WERI-Rb-1 (cell line): ENCODE data around the gene UBE2R2.
"Not testable (repeated sequence)": the region's sequence is repeated elsewhere in the genome, so short reads cannot be mapped to it uniquely, and the experiment has no call there.

Source experiments
- DNase-seq: peaks from one replicate; pipeline ENCODE4 v3.0.0-alpha.2; 2020
- H3K27ac ChIP-seq: fragments of 250-450 bp; sonication (Bioruptor Pico); 2 replicates; pipeline ENCODE4 v1.5.1; 2020; ENCODE audit warnings: mild to moderate bottlenecking, moderate library complexity
- H3K27me3 ChIP-seq: fragments of 250-450 bp; sonication (Bioruptor Pico); 2 replicates; pipeline ENCODE4 v1.5.1; 2021; ENCODE audit warnings: mild to moderate bottlenecking, low read depth, moderate library complexity; ENCODE audit not compliant: insufficient read depth, severe bottlenecking
- H3K36me3 ChIP-seq: fragments of 250-450 bp; sonication (Bioruptor Pico); 2 replicates; pipeline ENCODE4 v1.5.1; 2020; ENCODE audit warnings: mild to moderate bottlenecking, moderate library complexity
- H3K4me3 ChIP-seq: 2 replicates; pipeline ENCODE4 v1.5.1; 2011; ENCODE audit warnings: low read depth, mild to moderate bottlenecking, control low read depth, low read length
- H3K9me3 ChIP-seq: fragments of 250-450 bp; sonication (Bioruptor Pico); 2 replicates; pipeline ENCODE4 v1.5.1; 2021; ENCODE audit warnings: mild to moderate bottlenecking, moderate library complexity; ENCODE audit not compliant: severe bottlenecking
- TF ChIP-seq, protein P1 (sequence below): IDR thresholded peaks from 2 replicates; pipeline ENCODE4 v1.5.1; 2011; ENCODE audit warnings: low read depth, mild to moderate bottlenecking, control low read depth, inconsistent platforms, low read length

Gene UBE2R2

DNA sequence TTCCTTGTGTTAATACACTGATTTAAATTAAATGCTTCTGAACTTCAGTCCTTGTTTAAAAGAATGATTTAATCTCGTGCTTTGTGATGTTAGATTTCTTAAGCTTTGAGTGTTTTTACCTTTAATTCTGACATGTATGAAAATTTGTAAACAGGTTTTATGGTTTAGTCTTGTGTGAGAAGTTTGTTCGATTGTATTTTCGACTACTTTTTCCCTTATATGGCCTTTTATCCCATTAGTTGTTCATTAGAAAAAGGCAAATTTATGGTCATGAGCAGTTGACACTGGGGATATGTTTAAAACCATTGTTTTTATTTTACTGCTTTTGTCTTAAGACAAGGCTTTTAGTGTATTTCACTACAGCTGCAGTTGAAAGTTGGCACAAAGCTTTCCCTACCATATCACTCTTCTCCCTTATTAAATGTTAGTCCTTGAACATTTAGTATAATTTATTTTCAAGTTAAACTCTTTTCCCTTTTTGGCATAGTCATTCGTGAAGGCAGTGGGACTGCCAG is 3.3 kb downstream of the UBE2R2 start:
- H3K36me3 ChIP-seq: peaks cover 12% of the 10 kb centered on the region
- no peaks in the 10 kb centered on the region for H3K9me3 ChIP-seq
- no peak overlapping the region for H3K4me3 ChIP-seq
- DNase-seq: no peak
- no peak overlapping the region for H3K27ac ChIP-seq
- H3K27me3 ChIP-seq: no peaks in the 10 kb centered on the region
- TF ChIP-seq, protein P1, sequence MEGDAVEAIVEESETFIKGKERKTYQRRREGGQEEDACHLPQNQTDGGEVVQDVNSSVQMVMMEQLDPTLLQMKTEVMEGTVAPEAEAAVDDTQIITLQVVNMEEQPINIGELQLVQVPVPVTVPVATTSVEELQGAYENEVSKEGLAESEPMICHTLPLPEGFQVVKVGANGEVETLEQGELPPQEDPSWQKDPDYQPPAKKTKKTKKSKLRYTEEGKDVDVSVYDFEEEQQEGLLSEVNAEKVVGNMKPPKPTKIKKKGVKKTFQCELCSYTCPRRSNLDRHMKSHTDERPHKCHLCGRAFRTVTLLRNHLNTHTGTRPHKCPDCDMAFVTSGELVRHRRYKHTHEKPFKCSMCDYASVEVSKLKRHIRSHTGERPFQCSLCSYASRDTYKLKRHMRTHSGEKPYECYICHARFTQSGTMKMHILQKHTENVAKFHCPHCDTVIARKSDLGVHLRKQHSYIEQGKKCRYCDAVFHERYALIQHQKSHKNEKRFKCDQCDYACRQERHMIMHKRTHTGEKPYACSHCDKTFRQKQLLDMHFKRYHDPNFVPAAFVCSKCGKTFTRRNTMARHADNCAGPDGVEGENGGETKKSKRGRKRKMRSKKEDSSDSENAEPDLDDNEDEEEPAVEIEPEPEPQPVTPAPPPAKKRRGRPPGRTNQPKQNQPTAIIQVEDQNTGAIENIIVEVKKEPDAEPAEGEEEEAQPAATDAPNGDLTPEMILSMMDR: no peak

DNA sequence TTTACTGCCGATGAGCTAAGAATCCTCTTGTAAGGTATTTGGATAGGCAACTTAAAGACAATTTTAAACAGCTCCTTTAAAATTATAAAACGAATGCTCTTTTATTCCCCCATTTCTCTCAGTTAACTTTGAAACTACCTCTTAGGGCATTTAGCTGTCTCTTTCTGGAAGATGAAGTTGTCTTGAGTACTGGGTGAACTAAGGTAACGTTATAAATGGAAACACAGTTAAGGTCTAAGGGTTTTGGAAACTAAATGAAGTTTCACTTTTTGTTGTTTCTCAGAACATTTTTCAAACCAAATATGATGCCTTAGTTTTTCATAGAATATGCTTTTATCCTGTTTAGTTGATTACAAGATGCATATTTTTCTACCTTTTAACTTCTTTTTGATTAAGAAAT is 6.8 kb downstream of the UBE2R2 start:
- TF ChIP-seq, protein P1: no peak
- H3K4me3 ChIP-seq: no peak overlapping the region
- no peak overlapping the region for H3K27ac ChIP-seq
- no peaks in the 10 kb centered on the region for H3K9me3 ChIP-seq
- no peaks in the 10 kb centered on the region for H3K27me3 ChIP-seq
- H3K36me3 ChIP-seq: peaks cover 26% of the 10 kb centered on the region
- no peak for DNase-seq

DNA sequence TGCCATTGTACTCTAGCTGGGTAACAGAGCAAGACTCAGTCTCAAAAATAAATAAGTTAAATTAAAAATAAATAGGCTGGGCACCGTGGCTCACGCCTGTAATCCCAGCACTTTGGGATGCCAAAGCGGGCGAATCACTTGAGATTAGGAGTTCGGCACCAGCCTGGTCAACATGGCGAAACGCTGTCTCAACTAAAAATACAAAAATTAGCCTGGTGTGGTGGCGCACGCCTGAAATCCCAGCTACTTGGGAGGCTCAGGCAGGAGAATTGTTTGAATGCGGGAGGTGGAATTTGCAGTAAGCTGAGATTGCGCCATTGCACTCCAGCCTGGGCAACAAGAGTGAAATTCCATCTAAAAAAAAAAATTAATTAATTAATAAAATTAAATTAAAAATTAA is 10.3 kb downstream of the UBE2R2 start:
- peaks cover 24% of the 10 kb centered on the region for H3K36me3 ChIP-seq
- not testable (repeated sequence) for H3K9me3 ChIP-seq, H3K4me3 ChIP-seq, DNase-seq, H3K27me3 ChIP-seq, H3K27ac ChIP-seq

DNA sequence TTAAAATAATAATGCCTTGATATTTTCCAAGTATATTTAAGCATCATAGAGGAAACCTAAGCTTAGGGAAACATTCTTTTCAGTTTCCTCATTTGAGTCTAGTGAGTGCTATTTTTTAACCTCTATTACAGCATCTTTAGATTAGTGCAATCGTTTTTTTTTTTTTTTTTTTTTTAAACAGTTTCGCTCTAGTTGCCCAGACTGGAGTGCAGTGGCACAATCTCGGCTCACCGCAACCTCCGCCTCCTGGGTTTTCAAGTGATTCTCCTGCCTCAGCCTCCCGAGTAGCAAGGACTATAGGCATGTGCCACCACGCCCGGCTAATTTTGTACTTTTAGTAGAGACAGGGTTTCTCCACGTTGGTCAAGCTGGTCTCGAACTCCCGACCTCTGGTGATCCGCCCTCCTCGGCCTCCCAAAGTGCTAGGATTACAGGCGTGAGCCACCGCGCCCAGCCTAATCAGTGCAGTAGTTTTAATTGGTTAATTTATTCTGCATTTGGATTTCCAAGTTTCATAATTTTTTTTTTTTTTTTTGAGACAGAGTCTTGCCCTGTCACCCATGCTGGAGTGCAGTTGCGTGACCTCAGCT is 12.8 kb downstream of the UBE2R2 start:
- not testable (repeated sequence) for DNase-seq, H3K4me3 ChIP-seq, H3K9me3 ChIP-seq, H3K27ac ChIP-seq, H3K27me3 ChIP-seq
- H3K36me3 ChIP-seq: peaks cover 18% of the 10 kb centered on the region

DNA sequence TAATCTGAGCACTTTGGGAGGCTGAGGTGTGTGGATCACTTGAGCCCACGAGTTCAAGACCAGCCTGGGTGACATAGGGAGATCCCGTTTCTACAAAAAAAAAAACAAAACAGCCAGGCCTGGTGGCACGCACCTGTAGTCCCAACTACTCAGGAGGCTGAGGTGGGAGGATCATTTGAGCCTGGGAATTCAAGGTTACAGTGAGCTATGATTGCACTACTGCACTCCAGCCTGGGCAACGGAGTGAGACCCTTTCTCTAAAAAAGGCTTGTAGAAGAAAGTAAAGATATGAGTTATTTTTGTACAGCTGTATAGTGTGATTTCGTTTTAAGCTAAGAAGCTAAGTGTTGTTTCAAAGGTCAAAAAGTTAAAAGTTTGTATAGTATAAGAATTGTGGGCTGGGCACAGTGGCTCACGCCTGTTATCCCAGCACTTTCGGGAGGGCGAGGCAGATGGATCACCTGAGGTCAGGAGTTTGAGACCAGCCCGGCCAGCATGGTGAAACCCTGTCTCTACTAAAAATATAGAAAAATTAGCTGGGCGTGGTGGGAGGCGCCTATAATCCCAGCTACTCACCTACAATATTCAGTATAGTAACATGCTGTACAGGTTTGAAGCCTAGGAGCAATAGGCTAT is 18.8 kb downstream of the UBE2R2 start:
- Histone ChIP-seq H3K9me3 (no peaks in the 10 kb centered on the region), H3K4me3 (no peak overlapping the region), H3K27ac (no peak overlapping the region), H3K27me3 (no peaks in the 10 kb centered on the region), H3K36me3 (peaks cover 3% of the 10 kb centered on the region; the same call in 1 of the 2 replicates)
- no peak for DNase-seq
- TF ChIP-seq, protein P1: no peak

DNA sequence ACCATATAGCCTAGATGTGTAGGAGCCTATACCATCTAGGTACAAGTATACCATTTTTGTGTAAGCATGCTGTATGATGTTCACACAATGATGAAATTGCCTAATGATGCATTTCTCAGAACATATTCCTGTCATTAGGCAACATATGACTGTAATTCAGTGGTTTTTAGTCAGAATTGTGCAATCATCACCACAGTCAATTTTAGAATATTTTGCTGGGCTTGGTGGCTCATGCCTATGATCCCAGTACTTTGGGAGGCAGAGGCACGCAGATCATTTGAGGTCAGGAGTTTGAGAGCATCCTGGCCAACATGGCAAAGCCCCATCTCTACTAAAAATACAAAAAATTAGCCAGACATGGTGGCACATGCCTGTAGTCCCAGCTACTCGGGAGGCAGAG is 19.3 kb downstream of the UBE2R2 start:
- not testable (repeated sequence) for DNase-seq, H3K27me3 ChIP-seq, H3K9me3 ChIP-seq, H3K4me3 ChIP-seq, H3K36me3 ChIP-seq, H3K27ac ChIP-seq

DNA sequence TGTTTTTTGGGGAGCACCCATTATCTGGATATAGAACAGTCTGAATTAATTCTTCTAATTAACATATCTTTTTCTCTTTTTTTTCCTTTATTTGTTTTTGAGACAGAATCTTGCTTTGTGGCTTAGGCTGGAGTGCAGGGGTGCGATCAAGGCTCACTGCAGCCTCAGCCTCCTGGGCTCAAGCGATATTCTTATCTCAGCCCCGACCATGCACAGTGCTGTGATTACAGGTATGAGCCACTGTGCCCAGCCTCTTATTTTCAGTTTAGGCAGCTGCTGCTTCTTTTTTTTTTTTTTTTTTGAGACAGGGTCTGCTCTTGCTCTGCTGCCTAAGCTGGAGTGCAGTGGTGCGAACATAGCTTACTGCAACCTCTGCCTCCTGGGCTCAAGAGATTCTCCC is 20.2 kb downstream of the UBE2R2 start:
- no peak overlapping the region for H3K27ac ChIP-seq
- DNase-seq: no peak

More for the DNA sequence above, 20.2 kb downstream of the UBE2R2 start:
- Histone ChIP-seq H3K9me3 (no peaks in the 10 kb centered on the region), H3K36me3 (peaks cover 3% of the 10 kb centered on the region; the same call in 1 of the 2 replicates), H3K4me3 (no peak overlapping the region), H3K27me3 (no peaks in the 10 kb centered on the region)
- TF ChIP-seq, protein P1: no peak
